HCT116 (cell line): ENCODE measurements around the gene MRFAP1. TPM values are rescaled to one million over a fixed set of nuclear protein-coding genes. Genes with fewer than 3 reads are reported as not detected.

Experiments used
- ATAC-seq: fragments of 200-7000 bp; cut with Tn5 transposase; 2 replicates; pipeline ENCODE4 v1.9.1; 2020; ENCODE audit warnings: mild to moderate bottlenecking, moderate library complexity
- BruUV-seq: library from RNA; stranded (reverse); fragments of 400-500 nt; replicated peaks from 2 replicates; lab custom pipeline; 2021; lab: Mats Ljungman, UMichigan
- CTCF ChIA-PET: fragments of 300-600 bp; sonication (Branson Sonifier 250); formaldehyde crosslinking; loops from one replicate; lab custom pipeline; 2021; ENCODE audit warnings: antibody characterized with exemption; lab: Charles Lee
- POLR2A ChIA-PET: fragments of 300-600, 350-600 bp; sonication (Branson Sonifier 250); formaldehyde crosslinking; loops from one replicate; lab custom pipeline; 2021; ENCODE audit warnings: antibody characterized with exemption; lab: Charles Lee
- RAD21 ChIA-PET, 2 experiments: fragments of 300-600 bp; sonication (Branson Sonifier 250); formaldehyde crosslinking; loops; one replicate each; lab custom pipeline; 2023; ENCODE audit warnings: low total read pairs in 2 of 2; ENCODE audit not compliant: uncharacterized antibody in 2 of 2, unreplicated experiment in 2 of 2, low non-redundant PET in 1 of 2; lab: Charles Lee
- DNase-seq: peaks from one replicate; pipeline ENCODE4 v3.0.0-alpha.2; 2010; ENCODE audit warnings: low read depth, low spot score
- H2AFZ ChIP-seq: fragments of 200-600 bp; shearing (Covaris generic), sonication (generic); 2 replicates; pipeline ENCODE4 v1.6.1; 2017; ENCODE audit warnings: low read depth, mixed run types, mixed read lengths, antibody characterized with exemption, low read length; ENCODE audit not compliant: poor library complexity, severe bottlenecking
- H3K27ac ChIP-seq: 2 replicates; pipeline ENCODE4 v1.5.1; 2012; ENCODE audit warnings: low read depth, low read length
- H3K27me3 ChIP-seq: fragments of 200-600 bp; sonication (generic); 2 replicates; pipeline ENCODE4 v1.6.1; 2016; ENCODE audit warnings: mixed run types, low read length, mixed read lengths; ENCODE audit not compliant: insufficient read depth
- H3K36me3 ChIP-seq, 2 experiments: fragments of 200-500 bp in 1 of 2; fragments of 200-600 bp in 1 of 2; sonication (Bioruptor generic) in 1 of 2; sonication (generic) in 1 of 2; 2 replicates each; pipeline versions ENCODE4 v1.5.1 to v1.6.1; 2014 to 2016; ENCODE audit warnings: low read length in 2 of 2, inconsistent platforms in 1 of 2, mixed read lengths in 1 of 2, mixed run types in 1 of 2; ENCODE audit not compliant: insufficient read depth in 2 of 2, control insufficient read depth in 1 of 2
- H3K4me1 ChIP-seq, 2 experiments: fragments of 200-600 bp in 1 of 2; sonication (generic) in 1 of 2; 2 replicates each; pipeline versions ENCODE4 v1.5.1 to v1.6.1; 2012 to 2017; ENCODE audit warnings: low read length in 2 of 2, inconsistent platforms in 1 of 2, mild to moderate bottlenecking in 1 of 2, mixed read lengths in 1 of 2, mixed run types in 1 of 2, moderate library complexity in 1 of 2; ENCODE audit not compliant: insufficient read depth in 2 of 2, control insufficient read depth in 1 of 2
- H3K4me2 ChIP-seq: fragments of 200-600 bp; sonication (generic); 2 replicates; pipeline ENCODE4 v1.6.1; 2017; ENCODE audit warnings: mixed run types, low read length, mixed read lengths
- H3K4me3 ChIP-seq, 2 experiments: fragments of 200-600 bp in 1 of 2; sonication (generic) in 1 of 2; replicated peaks in 1 of 2; 2 replicates each; pipeline ENCODE4 v1.5.1; 2011 to 2016; ENCODE audit warnings: low read length in 2 of 2, control low read depth in 1 of 2, low read depth in 1 of 2, mild to moderate bottlenecking in 1 of 2, mixed read lengths in 1 of 2, mixed run types in 1 of 2
- H3K79me2 ChIP-seq: fragments of 200-600 bp; sonication (generic); 2 replicates; pipeline ENCODE4 v1.6.1; 2017; ENCODE audit warnings: mild to moderate bottlenecking, mixed run types, low read length, moderate library complexity, mixed read lengths; ENCODE audit not compliant: insufficient read depth
- H3K9ac ChIP-seq: fragments of 200-600 bp; sonication (generic); 2 replicates; pipeline ENCODE4 v1.6.1; 2016; ENCODE audit warnings: low read length, mixed read lengths
- H3K9me2 ChIP-seq: fragments of 200-600 bp; sonication (generic), shearing (Covaris generic); 2 replicates; pipeline ENCODE4 v1.6.1; 2017; ENCODE audit warnings: mixed run types, mild to moderate bottlenecking, moderate library complexity; ENCODE audit not compliant: insufficient read depth
- H3K9me3 ChIP-seq, 2 experiments: fragments of 200-500 bp in 1 of 2; fragments of 200-600 bp in 1 of 2; sonication (Bioruptor generic) in 1 of 2; sonication (generic) in 1 of 2; 2 replicates each; pipeline ENCODE4 v1.6.1; 2014 to 2017; ENCODE audit warnings: low read length in 2 of 2, mixed read lengths in 2 of 2, inconsistent platforms in 1 of 2, low read depth in 1 of 2, mild to moderate bottlenecking in 1 of 2, mixed run types in 1 of 2, moderate library complexity in 1 of 2; ENCODE audit not compliant: control insufficient read depth in 1 of 2, insufficient read depth in 1 of 2
- H4K20me1 ChIP-seq: fragments of 200-600 bp; sonication (generic), shearing (Covaris generic); 2 replicates; pipeline ENCODE4 v1.6.1; 2017; ENCODE audit warnings: mixed run types, mild to moderate bottlenecking, moderate library complexity; ENCODE audit not compliant: insufficient read depth
- CBX3 ChIP-seq: IDR thresholded peaks from 2 replicates; pipeline ENCODE4 v1.6.1; 2012; ENCODE audit warnings: low read depth
- CEBPB ChIP-seq: IDR thresholded peaks from 2 replicates; pipeline ENCODE4 v1.6.1; 2012; ENCODE audit warnings: low read depth
- EGR1 ChIP-seq: IDR thresholded peaks from 2 replicates; pipeline ENCODE4 v1.6.1; 2012; ENCODE audit warnings: low read depth
- ELF1 ChIP-seq: IDR thresholded peaks from 2 replicates; pipeline ENCODE4 v1.6.1; 2012; ENCODE audit warnings: low read depth, borderline replicate concordance
- EZH2 ChIP-seq: fragments of 200-600 bp; sonication (generic); IDR thresholded peaks from 2 replicates; pipeline ENCODE4 v1.6.1; 2017; ENCODE audit warnings: antibody characterized with exemption, mixed run types
- FOSL1 ChIP-seq: IDR thresholded peaks from 2 replicates; pipeline ENCODE4 v1.6.1; 2012; ENCODE audit warnings: low read depth
- JUND ChIP-seq: IDR thresholded peaks from 2 replicates; pipeline ENCODE4 v1.6.1; 2012
- POLR2A ChIP-seq: IDR thresholded peaks from 2 replicates; pipeline ENCODE4 v1.7.0; 2011; ENCODE audit warnings: borderline replicate concordance; ENCODE audit not compliant: insufficient read depth, insufficient read length; ENCODE audit errors: extremely low read depth
- POLR2AphosphoS5 ChIP-seq: IDR thresholded peaks from 2 replicates; pipeline ENCODE4 v1.6.1; 2011; ENCODE audit warnings: mild to moderate bottlenecking, low read depth, low read length, moderate library complexity
- RAD21 ChIP-seq: IDR thresholded peaks from 2 replicates; pipeline ENCODE4 v1.6.1; 2012; ENCODE audit warnings: low read depth, mild to moderate bottlenecking
- SIN3A ChIP-seq: IDR thresholded peaks from 2 replicates; pipeline ENCODE4 v1.6.1; 2012; ENCODE audit warnings: low read depth
- SRF ChIP-seq: IDR thresholded peaks from 2 replicates; pipeline ENCODE4 v1.6.1; 2012; ENCODE audit warnings: low read depth
- TCF7L2 ChIP-seq: IDR thresholded peaks from 2 replicates; pipeline ENCODE4 v1.7.0; 2011; ENCODE audit warnings: borderline replicate concordance, inconsistent platforms; ENCODE audit not compliant: insufficient read depth, insufficient read length; ENCODE audit errors: extremely low read depth
- ZBTB33 ChIP-seq: IDR thresholded peaks from 2 replicates; pipeline ENCODE4 v1.6.1; 2011; ENCODE audit warnings: mild to moderate bottlenecking, low read length, moderate library complexity; ENCODE audit not compliant: insufficient replicate concordance; ENCODE audit errors: extremely low read depth
- ZFX ChIP-seq: fragments of 450-650 bp; IDR thresholded peaks from 2 replicates; pipeline ENCODE4 v1.6.1; 2017
- ZNF274 ChIP-seq: fragments of 200-500 bp; sonication (Bioruptor generic); IDR thresholded peaks from 2 replicates; pipeline ENCODE4 v1.6.1; 2014; ENCODE audit warnings: mild to moderate bottlenecking, low read depth, low read length, inconsistent platforms
- intact Hi-C: fragments of 100-400 bp; cut with micrococcal nuclease; formaldehyde crosslinking; loops from 2 replicates; pipeline ENCODE4 v1.10.0; 2022
- total RNA-seq: library from RNA; stranded (reverse); gene quantifications from one replicate; pipeline ENCODE4 v1.2.1, GENCODE V29; 2021; ENCODE audit not compliant: unreplicated experiment
- TF ChIP-seq, protein P1 (sequence below): IDR thresholded peaks from 2 replicates; pipeline ENCODE4 v1.6.1; 2012
- TF ChIP-seq, protein P2 (sequence below), 3 experiments: fragments of 200-600 bp in 1 of 3; sonication (generic) in 1 of 3; IDR thresholded peaks in 2 of 3; conservative IDR thresholded peaks in 1 of 3; 2 replicates each; pipeline ENCODE4 v1.5.1; 2012 to 2017; ENCODE audit warnings: low read depth in 2 of 3, low read length in 2 of 3, antibody characterized with exemption in 1 of 3, borderline replicate concordance in 1 of 3, control low read depth in 1 of 3, mild to moderate bottlenecking in 1 of 3, mixed read lengths in 1 of 3, mixed run types in 1 of 3, moderate library complexity in 1 of 3; ENCODE audit not compliant: insufficient read depth in 1 of 3

The MRFAP1 gene
- total RNA-seq, 1 experiment from 2014 or later: 313 TPM

GRCh38 chr4:6660430-6660829 lies 19.9 kb downstream of the MRFAP1 start:
- no peaks in the 10 kb centered on the region for H3K36me3 ChIP-seq
- H3K4me2 ChIP-seq: no peak overlapping the region
- peaks cover 2 to 14% of the 10 kb centered on the region in 2 experiments; a peak in 3 of 4 replicates for H3K4me1 ChIP-seq
- H3K9me2 ChIP-seq: no peaks in the 10 kb centered on the region
- no peaks in the 10 kb centered on the region for H3K79me2 ChIP-seq
- no peak overlapping the region for H2AFZ ChIP-seq
- CTCF ChIA-PET: interaction anchor here (1.1 kb wide), 1 partner anchor 69 kb away, joined by 3 read pairs; no protein-coding TSS in a partner anchor
- H3K27ac ChIP-seq: no peak overlapping the region
- POLR2A ChIA-PET: interaction anchor here (0.7 kb wide), 1 partner anchor 234 kb away, joined by 5 read pairs; no protein-coding TSS in a partner anchor
- H3K9me3 ChIP-seq: no peaks in the 10 kb centered on the region
- H3K4me3 ChIP-seq: no peak overlapping the region
- ATAC-seq (peak; percentile 60), DNase-seq (no peak)
- no TSS peak for BruUV-seq
- H4K20me1 ChIP-seq: no peaks in the 10 kb centered on the region
- H3K27me3 ChIP-seq: no peaks in the 10 kb centered on the region
- intact Hi-C loops: no loop called here
- RAD21 ChIA-PET: no interaction called here
- H3K9ac ChIP-seq: no peak overlapping the region
- TF ChIP-seq RAD21 (no peak), JUND (no peak), ZFX (no peak)

- Histone ChIP-seq H3K27me3 (no peaks in the 10 kb centered on the region), H3K27ac (no peak overlapping the region), H3K9ac (no peak overlapping the region), H3K4me3 (no peak overlapping the region), H3K36me3 (no peaks in the 10 kb centered on the region), H3K9me2 (no peaks in the 10 kb centered on the region), H2AFZ (no peak overlapping the region), H3K4me2 (no peak overlapping the region), H3K4me1 (peaks cover 2 to 14% of the 10 kb centered on the region in 2 experiments; a peak in 3 of 4 replicates), H3K9me3 (no peaks in the 10 kb centered on the region), H4K20me1 (no peaks in the 10 kb centered on the region), H3K79me2 (no peaks in the 10 kb centered on the region)
- intact Hi-C loops: no loop called here
- TF ChIP-seq CEBPB (no peak), EZH2 (no peak), SIN3A (no peak), ELF1 (no peak), EGR1 (no peak), POLR2A (no peak), RAD21 (no peak), ZBTB33 (no peak), CBX3 (no peak), ZFX (no peak), SRF (no peak), TCF7L2 (no peak), ZNF274 (no peak), POLR2AphosphoS5 (no peak), FOSL1 (no peak)
- TF ChIP-seq, protein P1, sequence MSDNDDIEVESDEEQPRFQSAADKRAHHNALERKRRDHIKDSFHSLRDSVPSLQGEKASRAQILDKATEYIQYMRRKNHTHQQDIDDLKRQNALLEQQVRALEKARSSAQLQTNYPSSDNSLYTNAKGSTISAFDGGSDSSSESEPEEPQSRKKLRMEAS: no peak
- TF ChIP-seq, protein P2, sequence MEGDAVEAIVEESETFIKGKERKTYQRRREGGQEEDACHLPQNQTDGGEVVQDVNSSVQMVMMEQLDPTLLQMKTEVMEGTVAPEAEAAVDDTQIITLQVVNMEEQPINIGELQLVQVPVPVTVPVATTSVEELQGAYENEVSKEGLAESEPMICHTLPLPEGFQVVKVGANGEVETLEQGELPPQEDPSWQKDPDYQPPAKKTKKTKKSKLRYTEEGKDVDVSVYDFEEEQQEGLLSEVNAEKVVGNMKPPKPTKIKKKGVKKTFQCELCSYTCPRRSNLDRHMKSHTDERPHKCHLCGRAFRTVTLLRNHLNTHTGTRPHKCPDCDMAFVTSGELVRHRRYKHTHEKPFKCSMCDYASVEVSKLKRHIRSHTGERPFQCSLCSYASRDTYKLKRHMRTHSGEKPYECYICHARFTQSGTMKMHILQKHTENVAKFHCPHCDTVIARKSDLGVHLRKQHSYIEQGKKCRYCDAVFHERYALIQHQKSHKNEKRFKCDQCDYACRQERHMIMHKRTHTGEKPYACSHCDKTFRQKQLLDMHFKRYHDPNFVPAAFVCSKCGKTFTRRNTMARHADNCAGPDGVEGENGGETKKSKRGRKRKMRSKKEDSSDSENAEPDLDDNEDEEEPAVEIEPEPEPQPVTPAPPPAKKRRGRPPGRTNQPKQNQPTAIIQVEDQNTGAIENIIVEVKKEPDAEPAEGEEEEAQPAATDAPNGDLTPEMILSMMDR (IDR thresholded peaks at IDR 0.05 in 2 of 3, conservative IDR thresholded peaks at IDR 0.05 in 1 of 3; ENCODE audit: borderline replicate concordance in 1 of 3, insufficient read depth in 1 of 3, low read depth in 2 of 3, low read length in 2 of 3): no peak
- no TSS peak for BruUV-seq
- RAD21 ChIA-PET: no interaction called here
- CTCF ChIA-PET: no interaction called here
- POLR2A ChIA-PET: interaction anchor here (1.0 to 4.3 kb wide), 2 partner anchors 11 to 12 kb away, joined by 3 to 55 read pairs; a partner anchor contains a TSS
- ATAC-seq: no peak
- no peak for DNase-seq
Measured at GRCh38 chr4:6662591-6662990, 22.1 kb downstream of the MRFAP1 start.
